T-cell (primary cell): Measurements from ENCODE around the gene PHLDB3. TPM values are rescaled to one million over a fixed set of nuclear protein-coding genes. Genes with fewer than 3 reads are reported as not detected.
A peak's percentile ranks its signal among the peaks of the same experiment; 100 is the strongest.

Experiments
- ATAC-seq, 4 experiments: fragments of 200-7000 bp in 3 of 4; fragments of 150-1000 bp in 1 of 4; cut with Tn5 transposase; replicated peaks in 1 of 4; 1 replicate in 3 of 4; 2 replicates in 1 of 4; pipeline ENCODE4 v1.10.0; 2021; ENCODE audit warnings: moderate library complexity in 3 of 4, mild to moderate bottlenecking in 2 of 4, moderate number of reproducible peaks in 1 of 4
- CTCF ChIA-PET, 2 donors: fragments of 300-600 bp; sonication (Branson Sonifier 250); formaldehyde crosslinking; loops; one replicate each; lab custom pipeline; 2022; ENCODE audit warnings: antibody characterized with exemption in 2 of 2; lab: Charles Lee
- POLR2A ChIA-PET, 2 donors: fragments of 300-600 bp; sonication (Branson Sonifier 250); formaldehyde crosslinking; loops; one replicate each; lab custom pipeline; 2022; ENCODE audit warnings: antibody characterized with exemption in 2 of 2; lab: Charles Lee
- DNase-seq, 35 experiments: peaks; one replicate each; pipeline versions ENCODE4 v3.0.0 to v3.0.0-alpha.2; 2013 to 2023
- H3K27ac ChIP-seq: one replicate; pipeline ENCODE4 v1.5.1; 2013; ENCODE audit warnings: low read length
- H3K27me3 ChIP-seq, 2 experiments: replicated peaks in 1 of 2; 1 replicate in 1 of 2; 2 replicates in 1 of 2; pipeline versions ENCODE4 v1.6.1 to v1.7.0; 2013; ENCODE audit warnings: low read length in 1 of 2, mixed read lengths in 1 of 2; ENCODE audit not compliant: control insufficient read depth in 2 of 2, insufficient read depth in 2 of 2; ENCODE audit errors: extremely low read depth in 1 of 2
- H3K36me3 ChIP-seq, 2 donors: 1 replicate in 1 of 2; 2 replicates in 1 of 2; pipeline versions ENCODE4 v1.6.1 to v1.7.0; 2013; ENCODE audit warnings: low read length in 1 of 2; ENCODE audit not compliant: control insufficient read depth in 2 of 2, insufficient read depth in 1 of 2; ENCODE audit errors: extremely low read depth in 1 of 2
- H3K4me1 ChIP-seq, 2 experiments: 1 replicate in 1 of 2; 2 replicates in 1 of 2; pipeline versions ENCODE4 v1.6.1 to v1.7.0; 2013; ENCODE audit warnings: low read length in 2 of 2, mixed read lengths in 1 of 2; ENCODE audit not compliant: insufficient read depth in 2 of 2, control insufficient read depth in 1 of 2; ENCODE audit errors: extremely low read depth in 1 of 2
- H3K4me3 ChIP-seq, 2 donors: 1 replicate in 1 of 2; 2 replicates in 1 of 2; pipeline versions ENCODE4 v1.5.1 to v1.7.0; 2013; ENCODE audit warnings: mild to moderate bottlenecking in 2 of 2, low read length in 1 of 2, moderate library complexity in 1 of 2; ENCODE audit not compliant: control insufficient read depth in 1 of 2; ENCODE audit errors: extremely low read depth in 1 of 2
- H3K9me3 ChIP-seq: 2 replicates; pipeline ENCODE4 v1.7.0; 2013
- H3K27ac Mint-ChIP-seq, 2 donors: one replicate each; pipeline ENCODE4 v1.8.0; 2020 to 2021; ENCODE audit warnings: mild to moderate bottlenecking in 2 of 2, mixed read lengths in 2 of 2
- H3K27me3 Mint-ChIP-seq, 2 donors: one replicate each; pipeline ENCODE4 v1.8.0; 2021 to 2022; ENCODE audit warnings: mixed read lengths in 2 of 2
- H3K36me3 Mint-ChIP-seq: one replicate; pipeline ENCODE4 v1.8.0; 2021; ENCODE audit warnings: mixed read lengths
- H3K4me1 Mint-ChIP-seq, 3 donors: one replicate each; pipeline ENCODE4 v1.8.0; 2020 to 2022; ENCODE audit warnings: mixed read lengths in 3 of 3, mild to moderate bottlenecking in 1 of 3
- H3K4me3 Mint-ChIP-seq, 3 donors: one replicate each; pipeline ENCODE4 v1.8.0; 2020 to 2022; ENCODE audit warnings: mild to moderate bottlenecking in 3 of 3, mixed read lengths in 3 of 3, moderate library complexity in 3 of 3
- H3K9me3 Mint-ChIP-seq, 3 donors: one replicate each; pipeline ENCODE4 v1.8.0; 2020 to 2022; ENCODE audit warnings: mixed read lengths in 3 of 3
- WGBS: methylation state at CpG from one replicate; pipeline ENCODE4 v1.1.5; 2013; ENCODE audit warnings: missing lambda C conversion rate; ENCODE audit not compliant: insufficient coverage; 5-methylcytosine and 5-hydroxymethylcytosine counted together
- total RNA-seq, 35 experiments: library from RNA in 6 of 35; stranded (reverse) in 6 of 35; fragments of 120-200 nt in 1 of 35; gene quantifications; one replicate each; pipeline versions ENCODE4 v1.2.1 to v1.2.4 and lab custom pipeline; 2013 to 2026

Gene PHLDB3
- total RNA-seq, 5 donors from 2014 or later (not counting 1 experiment from before 2014, with no cell fraction given), result 39.4 to 61.0 (median 53.9) TPM

GRCh38 chr19:43532962-43533545 is 28.5 kb upstream of the PHLDB3 start, which contains the start of gene ZNF575:
Gene ZNF575, plus strand, starts transcription at chr19:43533188. Its CDS starts 1,235 bp downstream, at chr19:43534423.
- peaks cover 6% of the 10 kb centered on the region for H3K36me3 Mint-ChIP-seq
- H3K4me3 Mint-ChIP-seq, result peak within 1 kb of the TSS; percentile 88 to 90 (median 88)
- H3K27me3 Mint-ChIP-seq, result no peaks in the 10 kb centered on the region
- POLR2A ChIA-PET, result interaction anchor here in 1 of 2 donors (0.5 kb wide), 1 partner anchor 222 kb away, joined by 4 read pairs; the partner anchor contains the start of gene SMG9
- Histone ChIP-seq H3K9me3 (no peaks in the 10 kb centered on the region), H3K36me3 (peaks cover 0 to 1% of the 10 kb centered on the region in 2 donors), H3K4me3 (peak within 1 kb of the TSS; percentile 69 to 82), H3K27ac (peak within 1 kb of the TSS; percentile 71), H3K4me1 (peaks cover 2 to 23% of the 10 kb centered on the region in 2 experiments), H3K27me3 (no peaks in the 10 kb centered on the region)
- CTCF ChIA-PET, result interaction anchor here in 1 of 2 donors (0.6 to 3.4 kb wide), 8 partner anchors 13 to 252 kb away, joined by 3 to 24 read pairs (median 6); partner anchors contain the start of genes IRGQ and ZNF576
- DNase-seq, result peak; percentile 67 to 89 (median 79)
- H3K9me3 Mint-ChIP-seq, result no peaks in the 10 kb centered on the region
- H3K27ac Mint-ChIP-seq, result peak within 1 kb of the TSS; percentile 93 to 94
- ATAC-seq, result peak; percentile 64 to 76 (median 71)
- 0% methylated on average over 38 of the region's 47 CpGs for WGBS
- H3K4me1 Mint-ChIP-seq, result peaks cover 13 to 23% (median 21%) of the 10 kb centered on the region in 3 donors

GRCh38 chr19:43532571-43532961 is 28.0 kb upstream of the PHLDB3 start:
- no peaks in the 10 kb centered on the region for H3K36me3 ChIP-seq

GRCh38 chr19:43527860-43528622 is 23.5 kb upstream of the PHLDB3 start:
- Histone ChIP-seq H3K27me3 (no peaks in the 10 kb centered on the region), H3K36me3 (no peaks in the 10 kb centered on the region), H3K4me3 (no peak overlapping the region), H3K27ac (no peak overlapping the region), H3K4me1 (peaks cover 9 to 41% of the 10 kb centered on the region in 2 experiments), H3K9me3 (no peaks in the 10 kb centered on the region)
- ATAC-seq (no peak), DNase-seq (no peak)
- H3K9me3 Mint-ChIP-seq, result no peaks in the 10 kb centered on the region
- peak overlapping the region in 2 of 3 donors; percentile 47 to 73 for H3K4me3 Mint-ChIP-seq
- H3K36me3 Mint-ChIP-seq, result no peaks in the 10 kb centered on the region
- peaks cover 28 to 38% (median 35%) of the 10 kb centered on the region in 3 donors for H3K4me1 Mint-ChIP-seq
- ChIA-PET POLR2A (interaction anchor here in 1 of 2 donors (0.7 to 1.0 kb wide), 2 partner anchors 89 to 227 kb away, joined by 5 to 6 read pairs; partner anchors contain the start of gene SMG9), CTCF (interaction anchor here (0.6 to 1.5 kb wide), 12 partner anchors 9 to 620 kb away, joined by 3 to 11 read pairs (median 3); no protein-coding TSS in a partner anchor)
- 90% methylated on average over 2 of the region's 13 CpGs for WGBS
- H3K27ac Mint-ChIP-seq, result no peak overlapping the region
- no peaks in the 10 kb centered on the region for H3K27me3 Mint-ChIP-seq

More at GRCh38 chr19:43532571-43532961, 28.0 kb upstream of the PHLDB3 start:
- POLR2A ChIA-PET, result no interaction called here
- Histone ChIP-seq H3K27me3 (no peaks in the 10 kb centered on the region), H3K9me3 (no peaks in the 10 kb centered on the region), H3K27ac (peak overlapping the region; percentile 71), H3K4me1 (peaks cover 2 to 27% of the 10 kb centered on the region in 2 experiments), H3K4me3 (peak overlapping the region; percentile 69 to 82)
- Mint-ChIP-seq H3K4me1 (peaks cover 17 to 24% (median 23%) of the 10 kb centered on the region in 3 donors), H3K27me3 (no peaks in the 10 kb centered on the region), H3K9me3 (no peaks in the 10 kb centered on the region), H3K4me3 (peak overlapping the region; percentile 88 to 90 (median 88)), H3K27ac (peak overlapping the region; percentile 90 to 91), H3K36me3 (peaks cover 4% of the 10 kb centered on the region)
- 3% methylated on average over 16 of the region's 16 CpGs for WGBS
- CTCF ChIA-PET, result interaction anchor here in 1 of 2 donors (0.8 to 3.4 kb wide), 8 partner anchors 13 to 252 kb away, joined by 3 to 24 read pairs (median 5); partner anchors contain the start of genes IRGQ and ZNF576
- DNase-seq (peak in 2 of 35 experiments; percentile 25 to 33), ATAC-seq (peak; percentile 19 to 41 (median 36))

- Histone ChIP-seq H3K4me3 (peak within 1 kb of the TSS; percentile 81 to 93), H3K27me3 (no peaks in the 10 kb centered on the region), H3K36me3 (no peaks in the 10 kb centered on the region), H3K9me3 (no peaks in the 10 kb centered on the region), H3K4me1 (peaks cover 7 to 32% of the 10 kb centered on the region in 2 experiments), H3K27ac (peak within 1 kb of the TSS; percentile 66)
- WGBS, result under 1% methylated on average over 39 of the region's 54 CpGs
- Mint-ChIP-seq H3K4me3 (peak within 1 kb of the TSS; percentile 73 to 89 (median 74)), H3K4me1 (peaks cover 23 to 34% (median 30%) of the 10 kb centered on the region in 3 donors), H3K9me3 (no peaks in the 10 kb centered on the region), H3K27me3 (no peaks in the 10 kb centered on the region), H3K36me3 (peaks cover 3% of the 10 kb centered on the region), H3K27ac (peak within 1 kb of the TSS; percentile 86 to 91)
- ChIA-PET POLR2A (interaction anchor here in 1 of 2 donors (1.0 kb wide), 1 partner anchor 88 kb away, joined by 6 read pairs; no protein-coding TSS in a partner anchor), CTCF (interaction anchor here (0.7 to 2.4 kb wide), 5 partner anchors 8 to 102 kb away, joined by 3 to 12 read pairs (median 4); no protein-coding TSS in a partner anchor)
- ATAC-seq, result peak; percentile 79 to 86 (median 84)
- DNase-seq, result peak in 32 of 35 experiments; percentile 18 to 74 (median 47)
These were observed 22.6 kb upstream of the PHLDB3 start, which contains the start of gene ETHE1 for GRCh38 chr19:43526884-43527859. Gene ETHE1, minus strand, starts transcription at chr19:43527201. Its CDS starts 24 bp downstream, at chr19:43527177.
